WTC11 (cell line): Measurements from ENCODE around the gene CYLD.

ENCODE experiments used
- ATF3 ChIP-seq: sonication (generic); formaldehyde crosslinking; conservative IDR thresholded peaks from 2 replicates; pipeline ENCODE4 v1.8.1; 2022; ENCODE audit warnings: mild to moderate bottlenecking, missing genetic modification reagents
- CREB1 ChIP-seq: sonication (generic); formaldehyde crosslinking; IDR thresholded peaks from 2 replicates; pipeline ENCODE4 v1.8.0; 2023; ENCODE audit warnings: mild to moderate bottlenecking, missing genetic modification reagents
- CTCF ChIP-seq: fragments of 200-600 bp; IDR thresholded peaks from 2 replicates; pipeline ENCODE4 v1.8.0; 2022; ENCODE audit warnings: antibody characterized with exemption
- E2F4 ChIP-seq: sonication (generic); formaldehyde crosslinking; IDR thresholded peaks from 2 replicates; pipeline ENCODE4 v1.8.1; 2022; ENCODE audit warnings: low read depth, mild to moderate bottlenecking, moderate library complexity, missing genetic modification reagents, borderline replicate concordance
- FOXK1 ChIP-seq: sonication (generic); formaldehyde crosslinking; IDR thresholded peaks from 2 replicates; pipeline ENCODE4 v1.8.0; 2022; ENCODE audit warnings: mild to moderate bottlenecking, moderate library complexity, missing genetic modification reagents
- MYBL2 ChIP-seq: sonication (generic); formaldehyde crosslinking; IDR thresholded peaks from 2 replicates; pipeline ENCODE4 v1.8.1; 2023; ENCODE audit warnings: mild to moderate bottlenecking, moderate library complexity, missing genetic modification reagents
- NFE2L1 ChIP-seq: sonication (generic); formaldehyde crosslinking; IDR thresholded peaks from 2 replicates; pipeline ENCODE4 v1.8.1; 2023; ENCODE audit warnings: missing genetic modification reagents
- SOX15 ChIP-seq: fragments of 250-450 bp; sonication (Bioruptor Pico); IDR thresholded peaks from 2 replicates; pipeline ENCODE4 v1.9.0; 2021; ENCODE audit warnings: mild to moderate bottlenecking
- STAT6 ChIP-seq: sonication (generic); formaldehyde crosslinking; conservative IDR thresholded peaks from 2 replicates; pipeline ENCODE4 v1.8.1; 2023; ENCODE audit warnings: mild to moderate bottlenecking, low read depth, missing genetic modification reagents, moderate library complexity
- TCF7 ChIP-seq: sonication (generic); formaldehyde crosslinking; IDR thresholded peaks from 2 replicates; pipeline ENCODE4 v1.8.0; 2022; ENCODE audit warnings: mild to moderate bottlenecking, low read depth, missing genetic modification reagents, moderate library complexity
- TEAD4 ChIP-seq: sonication (generic); formaldehyde crosslinking; IDR thresholded peaks from 2 replicates; pipeline ENCODE4 v1.8.0; 2022; ENCODE audit warnings: mild to moderate bottlenecking, missing genetic modification reagents
- ZNF671 ChIP-seq: fragments of 250-450 bp; sonication (Bioruptor Pico); IDR thresholded peaks from 2 replicates; pipeline ENCODE4 v1.8.0; 2021; ENCODE audit warnings: mild to moderate bottlenecking
- TF ChIP-seq, protein P1 (sequence below): sonication (generic); formaldehyde crosslinking; IDR thresholded peaks from 2 replicates; pipeline ENCODE4 v1.8.1; 2022; ENCODE audit warnings: missing genetic modification reagents, borderline replicate concordance

DNA sequence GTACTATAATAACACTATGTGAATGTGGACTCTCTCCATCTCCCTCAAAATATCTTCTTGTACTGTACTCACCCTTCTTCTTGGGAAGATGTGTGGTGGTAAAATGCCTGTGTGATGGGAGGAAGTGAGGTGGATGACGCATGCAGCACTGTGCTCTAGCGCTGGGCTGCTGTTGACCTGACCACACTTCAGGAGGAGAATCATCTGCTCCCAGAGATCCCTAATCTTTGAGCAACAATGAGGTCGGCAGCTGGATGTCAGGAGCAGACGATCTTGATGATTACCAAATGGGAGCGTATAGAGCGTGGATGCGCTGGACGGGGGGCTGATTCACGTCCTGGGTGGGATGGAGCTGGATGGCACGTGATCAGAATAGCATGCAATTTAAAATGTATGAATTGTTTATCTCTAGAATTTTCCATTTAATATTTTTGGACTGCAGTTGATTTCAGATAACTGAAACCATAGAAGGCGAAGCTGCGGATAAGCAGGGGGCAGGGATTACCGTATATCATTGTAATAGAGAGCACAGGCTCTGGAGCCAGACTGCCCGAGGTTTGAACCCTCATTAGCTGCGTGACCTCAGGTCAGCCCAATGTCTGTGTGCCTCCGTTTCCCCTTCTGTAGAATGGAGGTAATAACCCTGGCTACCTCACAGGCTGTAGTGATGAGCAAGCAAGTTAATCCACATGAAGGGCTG is 23.7 kb upstream of the CYLD start:
- no peak for TF ChIP-seq CTCF
- no peak for TF ChIP-seq ZNF671 (CRISPR knock-in tag)
- no peak for TF ChIP-seq CREB1 (CRISPR knock-in tag)
- TF ChIP-seq, protein P1, sequence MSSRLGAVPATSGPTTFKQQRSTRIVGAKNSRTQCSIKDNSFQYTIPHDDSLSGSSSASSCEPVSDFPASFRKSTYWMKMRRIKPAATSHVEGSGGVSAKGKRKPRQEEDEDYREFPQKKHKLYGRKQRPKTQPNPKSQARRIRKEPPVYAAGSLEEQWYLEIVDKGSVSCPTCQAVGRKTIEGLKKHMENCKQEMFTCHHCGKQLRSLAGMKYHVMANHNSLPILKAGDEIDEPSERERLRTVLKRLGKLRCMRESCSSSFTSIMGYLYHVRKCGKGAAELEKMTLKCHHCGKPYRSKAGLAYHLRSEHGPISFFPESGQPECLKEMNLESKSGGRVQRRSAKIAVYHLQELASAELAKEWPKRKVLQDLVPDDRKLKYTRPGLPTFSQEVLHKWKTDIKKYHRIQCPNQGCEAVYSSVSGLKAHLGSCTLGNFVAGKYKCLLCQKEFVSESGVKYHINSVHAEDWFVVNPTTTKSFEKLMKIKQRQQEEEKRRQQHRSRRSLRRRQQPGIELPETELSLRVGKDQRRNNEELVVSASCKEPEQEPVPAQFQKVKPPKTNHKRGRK = no peak
- no peak for TF ChIP-seq NFE2L1 (CRISPR knock-in tag)
- no peak for TF ChIP-seq MYBL2
- no peak for TF ChIP-seq TCF7 (CRISPR knock-in tag)
- no peak for TF ChIP-seq SOX15 (CRISPR knock-in tag)
- no peak for TF ChIP-seq TEAD4 (CRISPR knock-in tag)
- TF ChIP-seq FOXK1 (CRISPR knock-in tag) = no peak
- TF ChIP-seq ATF3 = no peak
- no peak for TF ChIP-seq E2F4 (CRISPR knock-in tag)
- no peak for TF ChIP-seq STAT6 (CRISPR knock-in tag)
